SK-N-SH treated with all-trans-retinoic acid at 6 μM for 48 hours (cell line): ENCODE measurements around the gene ARHGAP22.

ENCODE experiments used
- ARNTL ChIP-seq: fragments of 450-650 bp; formaldehyde crosslinking; IDR thresholded peaks from 2 replicates; pipeline ENCODE4 v1.5.0; 2020; ENCODE audit warnings: low read depth, mild to moderate bottlenecking, moderate library complexity, borderline replicate concordance
- BACH2 ChIP-seq: fragments of 250-450 bp; sonication (Bioruptor Pico); IDR thresholded peaks from 2 replicates; pipeline ENCODE4 v1.9.0; 2021; ENCODE audit warnings: mild to moderate bottlenecking, borderline replicate concordance
- CSDC2 ChIP-seq: fragments of 250-450 bp; sonication (Bioruptor Pico); IDR thresholded peaks from 2 replicates; pipeline ENCODE4 v1.5.0; 2020; ENCODE audit warnings: mild to moderate bottlenecking, moderate library complexity
- GLIS3 ChIP-seq: fragments of 250-450 bp; sonication (Bioruptor Pico); IDR thresholded peaks from 2 replicates; pipeline ENCODE4 v1.5.0; 2020; ENCODE audit warnings: mild to moderate bottlenecking, moderate library complexity
- SNAI2 ChIP-seq: fragments of 250-450 bp; sonication (Bioruptor Pico); IDR thresholded peaks from 2 replicates; pipeline ENCODE4 v1.5.0; 2020; ENCODE audit warnings: mild to moderate bottlenecking, moderate library complexity
- TOX ChIP-seq: fragments of 250-450 bp; sonication (Bioruptor Pico); IDR thresholded peaks from 2 replicates; pipeline ENCODE4 v1.8.0; 2021; ENCODE audit warnings: mild to moderate bottlenecking, moderate library complexity, borderline replicate concordance
- ZFP3 ChIP-seq: fragments of 250-450 bp; sonication (Bioruptor Pico); IDR thresholded peaks from 2 replicates; pipeline ENCODE4 v1.5.0; 2020; ENCODE audit warnings: mild to moderate bottlenecking, moderate library complexity
- ZFP30 ChIP-seq: fragments of 450-650 bp; formaldehyde crosslinking; IDR thresholded peaks from 2 replicates; pipeline ENCODE4 v1.5.0; 2022; ENCODE audit warnings: mild to moderate bottlenecking, moderate library complexity
- ZNF8 ChIP-seq: fragments of 450-650 bp; formaldehyde crosslinking; IDR thresholded peaks from 2 replicates; pipeline ENCODE4 v1.5.0; 2020; ENCODE audit warnings: mild to moderate bottlenecking, moderate library complexity
- TF ChIP-seq, protein P1 (sequence below): fragments of 250-450 bp; sonication (Bioruptor Pico); IDR thresholded peaks from 2 replicates; pipeline ENCODE4 v1.8.0; 2020; ENCODE audit warnings: mild to moderate bottlenecking, moderate library complexity, borderline replicate concordance
- TF ChIP-seq, protein P2 (sequence below): fragments of 250-450 bp; sonication (Bioruptor Pico); IDR thresholded peaks from 2 replicates; pipeline ENCODE4 v1.5.1; 2020; ENCODE audit warnings: low read depth, mild to moderate bottlenecking, moderate library complexity
- TF ChIP-seq, protein P3 (sequence below): fragments of 250-450 bp; sonication (Bioruptor Pico); IDR thresholded peaks from 2 replicates; pipeline ENCODE4 v1.8.0; 2021; ENCODE audit warnings: low read depth, mild to moderate bottlenecking, moderate library complexity, borderline replicate concordance

DNA sequence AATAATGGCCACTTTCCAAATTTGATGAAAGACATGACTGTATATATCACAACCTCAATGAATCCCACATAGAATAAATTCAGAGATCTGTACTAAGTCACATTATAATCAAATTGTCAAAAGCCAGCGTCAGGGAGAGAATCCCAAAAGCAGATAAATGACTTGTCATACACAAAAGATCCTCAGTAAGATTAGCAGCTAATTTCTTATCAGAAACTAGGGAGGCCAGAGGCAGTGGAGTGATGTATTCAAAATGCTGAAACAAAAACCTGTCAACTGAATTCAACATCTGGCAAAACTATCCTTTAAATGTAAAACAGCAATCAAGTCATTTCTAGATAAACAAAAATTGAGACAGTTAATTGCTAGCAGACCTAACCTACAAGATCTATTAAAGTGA lies 11.6 kb upstream of the ARHGAP22 start:
- TF ChIP-seq, protein P1, sequence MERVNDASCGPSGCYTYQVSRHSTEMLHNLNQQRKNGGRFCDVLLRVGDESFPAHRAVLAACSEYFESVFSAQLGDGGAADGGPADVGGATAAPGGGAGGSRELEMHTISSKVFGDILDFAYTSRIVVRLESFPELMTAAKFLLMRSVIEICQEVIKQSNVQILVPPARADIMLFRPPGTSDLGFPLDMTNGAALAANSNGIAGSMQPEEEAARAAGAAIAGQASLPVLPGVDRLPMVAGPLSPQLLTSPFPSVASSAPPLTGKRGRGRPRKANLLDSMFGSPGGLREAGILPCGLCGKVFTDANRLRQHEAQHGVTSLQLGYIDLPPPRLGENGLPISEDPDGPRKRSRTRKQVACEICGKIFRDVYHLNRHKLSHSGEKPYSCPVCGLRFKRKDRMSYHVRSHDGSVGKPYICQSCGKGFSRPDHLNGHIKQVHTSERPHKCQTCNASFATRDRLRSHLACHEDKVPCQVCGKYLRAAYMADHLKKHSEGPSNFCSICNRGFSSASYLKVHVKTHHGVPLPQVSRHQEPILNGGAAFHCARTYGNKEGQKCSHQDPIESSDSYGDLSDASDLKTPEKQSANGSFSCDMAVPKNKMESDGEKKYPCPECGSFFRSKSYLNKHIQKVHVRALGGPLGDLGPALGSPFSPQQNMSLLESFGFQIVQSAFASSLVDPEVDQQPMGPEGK (CRISPR knock-in tag), result no peak
- TF ChIP-seq, protein P2, sequence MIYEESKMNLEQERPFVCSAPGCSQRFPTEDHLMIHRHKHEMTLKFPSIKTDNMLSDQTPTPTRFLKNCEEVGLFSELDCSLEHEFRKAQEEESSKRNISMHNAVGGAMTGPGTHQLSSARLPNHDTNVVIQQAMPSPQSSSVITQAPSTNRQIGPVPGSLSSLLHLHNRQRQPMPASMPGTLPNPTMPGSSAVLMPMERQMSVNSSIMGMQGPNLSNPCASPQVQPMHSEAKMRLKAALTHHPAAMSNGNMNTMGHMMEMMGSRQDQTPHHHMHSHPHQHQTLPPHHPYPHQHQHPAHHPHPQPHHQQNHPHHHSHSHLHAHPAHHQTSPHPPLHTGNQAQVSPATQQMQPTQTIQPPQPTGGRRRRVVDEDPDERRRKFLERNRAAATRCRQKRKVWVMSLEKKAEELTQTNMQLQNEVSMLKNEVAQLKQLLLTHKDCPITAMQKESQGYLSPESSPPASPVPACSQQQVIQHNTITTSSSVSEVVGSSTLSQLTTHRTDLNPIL (CRISPR knock-in tag), result no peak
- TF ChIP-seq ZNF8, result no peak
- no peak for TF ChIP-seq ZFP30
- TF ChIP-seq CSDC2 (CRISPR knock-in tag), result no peak
- no peak for TF ChIP-seq SNAI2
- no peak for TF ChIP-seq ARNTL
- TF ChIP-seq ZFP3 (CRISPR knock-in tag), result no peak
- no peak for TF ChIP-seq BACH2 (CRISPR knock-in tag)
- TF ChIP-seq, protein P3, sequence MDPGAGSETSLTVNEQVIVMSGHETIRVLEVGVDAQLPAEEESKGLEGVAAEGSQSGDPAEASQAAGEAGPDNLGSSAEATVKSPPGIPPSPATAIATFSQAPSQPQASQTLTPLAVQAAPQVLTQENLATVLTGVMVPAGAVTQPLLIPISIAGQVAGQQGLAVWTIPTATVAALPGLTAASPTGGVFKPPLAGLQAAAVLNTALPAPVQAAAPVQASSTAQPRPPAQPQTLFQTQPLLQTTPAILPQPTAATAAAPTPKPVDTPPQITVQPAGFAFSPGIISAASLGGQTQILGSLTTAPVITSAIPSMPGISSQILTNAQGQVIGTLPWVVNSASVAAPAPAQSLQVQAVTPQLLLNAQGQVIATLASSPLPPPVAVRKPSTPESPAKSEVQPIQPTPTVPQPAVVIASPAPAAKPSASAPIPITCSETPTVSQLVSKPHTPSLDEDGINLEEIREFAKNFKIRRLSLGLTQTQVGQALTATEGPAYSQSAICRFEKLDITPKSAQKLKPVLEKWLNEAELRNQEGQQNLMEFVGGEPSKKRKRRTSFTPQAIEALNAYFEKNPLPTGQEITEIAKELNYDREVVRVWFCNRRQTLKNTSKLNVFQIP (CRISPR knock-in tag), result no peak
- TF ChIP-seq TOX (CRISPR knock-in tag), result no peak
- TF ChIP-seq GLIS3 (CRISPR knock-in tag), result no peak
